IMR-90 (cell line): ENCODE data around the gene SHLD1.

Source experiments
- BHLHE40 ChIP-seq: fragments of 150-350 bp; IDR thresholded peaks from 2 replicates; pipeline ENCODE4 v1.6.1; 2016; ENCODE audit warnings: mild to moderate bottlenecking, low read depth, low read length
- CEBPB ChIP-seq: IDR thresholded peaks from 2 replicates; pipeline ENCODE4 v1.6.1; 2012; ENCODE audit warnings: low read depth, low read length, improper control_type of control experiment
- CTCF ChIP-seq: conservative IDR thresholded peaks from 2 replicates; pipeline ENCODE4 v1.5.1; 2012; ENCODE audit warnings: mild to moderate bottlenecking, low read depth, low read length, improper control_type of control experiment
- FOS ChIP-seq: fragments of 150-350 bp; IDR thresholded peaks from 2 replicates; pipeline ENCODE4 v1.6.1; 2016; ENCODE audit warnings: low read depth, low read length
- MAFK ChIP-seq: IDR thresholded peaks from 2 replicates; pipeline ENCODE4 v1.6.1; 2012; ENCODE audit warnings: low read depth, low read length, improper control_type of control experiment
- MXI1 ChIP-seq: IDR thresholded peaks from 2 replicates; pipeline ENCODE4 v1.6.1; 2012; ENCODE audit warnings: low read depth, mild to moderate bottlenecking, low read length, moderate library complexity, borderline replicate concordance
- POLR2A ChIP-seq: IDR thresholded peaks from 2 replicates; pipeline ENCODE4 v1.6.1; 2012; ENCODE audit warnings: mild to moderate bottlenecking, low read depth, low read length
- RAD21 ChIP-seq: IDR thresholded peaks from 2 replicates; pipeline ENCODE4 v1.6.1; 2012; ENCODE audit warnings: low read length, improper control_type of control experiment
- RFX5 ChIP-seq: IDR thresholded peaks from 2 replicates; pipeline ENCODE4 v1.8.0; 2012; ENCODE audit warnings: low read depth, mild to moderate bottlenecking, low read length, moderate library complexity
- SMC3 ChIP-seq: fragments of 150-350 bp; IDR thresholded peaks from 2 replicates; pipeline ENCODE4 v1.6.1; 2016; ENCODE audit warnings: low read depth, mild to moderate bottlenecking, antibody characterized with exemption, low read length, moderate library complexity
- USF2 ChIP-seq: fragments of 150-350 bp; IDR thresholded peaks from 2 replicates; pipeline ENCODE4 v1.6.1; 2017; ENCODE audit warnings: mild to moderate bottlenecking, antibody characterized with exemption, low read length, low read depth

GRCh38 chr20:5753814-5754213, 3.6 kb downstream of the SHLD1 start:
- TF ChIP-seq CTCF (no peak), FOS (no peak), POLR2A (no peak), RAD21 (no peak), SMC3 (no peak), BHLHE40 (no peak), MXI1 (no peak), RFX5 (no peak), USF2 (no peak), MAFK (no peak), CEBPB (no peak)
